Lung (tissue), 12 donors: ENCODE data around the gene RANBP17. TPM values are rescaled to one million over a fixed set of nuclear protein-coding genes. Genes with fewer than 3 reads are reported as not detected.

Source experiments
- ATAC-seq: fragments of 200-7000 bp; cut with Tn5 transposase; one replicate; pipeline ENCODE4 v1.9.1; 2020; ENCODE audit warnings: moderate number of reproducible peaks; ENCODE audit not compliant: insufficient read depth, low FRiP score
- DNase-seq, 3 donors: peaks; one replicate each; pipeline ENCODE4 v3.0.0-alpha.2; 2013 to 2017
- H3K27ac ChIP-seq, 2 donors: one replicate each; pipeline ENCODE4 v1.5.1; 2013; ENCODE audit warnings: mild to moderate bottlenecking in 2 of 2, moderate library complexity in 2 of 2, control low read depth in 1 of 2, inconsistent platforms in 1 of 2, low read depth in 1 of 2, low read length in 1 of 2
- H3K27me3 ChIP-seq, 3 donors: one replicate each; pipeline ENCODE4 v1.5.1; 2013; ENCODE audit warnings: low read length in 2 of 3; ENCODE audit not compliant: control insufficient read depth in 3 of 3, insufficient read depth in 3 of 3
- H3K36me3 ChIP-seq, 4 donors: one replicate each; pipeline ENCODE4 v1.5.1; 2013; ENCODE audit warnings: low read length in 4 of 4, mild to moderate bottlenecking in 1 of 4, moderate library complexity in 1 of 4; ENCODE audit not compliant: control insufficient read depth in 4 of 4, insufficient read depth in 4 of 4
- H3K4me1 ChIP-seq, 5 donors: one replicate each; pipeline ENCODE4 v1.5.1; 2013; ENCODE audit warnings: low read length in 5 of 5, mild to moderate bottlenecking in 2 of 5, moderate library complexity in 1 of 5; ENCODE audit not compliant: control insufficient read depth in 5 of 5, insufficient read depth in 5 of 5
- H3K4me3 ChIP-seq: one replicate; pipeline ENCODE4 v1.5.1; 2013; ENCODE audit warnings: mild to moderate bottlenecking, control low read depth, moderate library complexity
- H3K9ac ChIP-seq, 2 donors: one replicate each; pipeline ENCODE4 v1.5.1; 2013; ENCODE audit warnings: low read length in 2 of 2, control low read depth in 1 of 2; ENCODE audit not compliant: insufficient read depth in 1 of 2
- H3K9me3 ChIP-seq, 4 donors: one replicate each; pipeline ENCODE4 v1.5.1; 2013; ENCODE audit warnings: low read length in 3 of 4, mild to moderate bottlenecking in 1 of 4, moderate library complexity in 1 of 4; ENCODE audit not compliant: control insufficient read depth in 4 of 4, insufficient read depth in 3 of 4
- WGBS, 2 donors: extraction: QIAGEN DNeasy Blood & Tissue Kit; methylation state at CpG; one replicate each; pipeline ENCODE4 v1.1.7; 2013; 5-methylcytosine and 5-hydroxymethylcytosine counted together
- polyA plus RNA-seq, 2 donors: library from polyadenylated mRNA; stranded (reverse); fragments of 200-250 nt; gene quantifications; one replicate each; pipeline ENCODE4 v1.2.1, GENCODE V29; 2013
- total RNA-seq, 2 donors: library from RNA; depleted of rRNA in 1 of 2; stranded (reverse); fragments of >200 nt in 1 of 2; gene quantifications; one replicate each; pipeline ENCODE4 v1.2.1, GENCODE V29; 2014 to 2021
- TF ChIP-seq, protein P1 (sequence below): IDR thresholded peaks from 2 replicates; pipeline ENCODE4 v1.5.1; 2012; ENCODE audit warnings: mild to moderate bottlenecking; ENCODE audit errors: control extremely low read depth, extremely low read depth
- donor health status: control.
- donor health status: control.
- donor health status: Bipolar disorder and iron deficiency.
- donor health status: healthy.
- donor health status: DM: yes; HTN: yes; CAD: no.

Gene RANBP17
- total and polyA plus RNA-seq, 4 donors, result 1.8 to 130 (median 11.0) TPM

DNA sequence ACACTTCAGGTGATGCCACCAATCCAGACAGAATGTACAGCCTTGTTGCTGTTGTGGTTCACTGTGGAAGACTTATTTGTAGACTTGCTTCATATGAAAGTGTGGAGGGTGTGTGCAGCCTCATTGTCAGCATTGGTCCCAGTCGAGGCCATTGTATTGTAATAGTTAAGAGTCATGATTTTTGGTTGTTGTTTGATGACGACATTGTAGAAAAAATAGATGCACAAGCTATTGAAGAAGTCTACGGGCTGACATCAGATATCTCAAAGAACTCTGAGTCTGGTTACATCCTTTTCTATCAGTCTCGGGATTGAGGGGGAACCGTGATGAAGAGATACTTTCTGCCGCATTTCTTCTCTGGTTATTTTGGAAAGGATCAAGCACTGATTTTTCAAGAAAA, 390.9 kb downstream of the RANBP17 start:
- no peak overlapping the region for H3K4me3 ChIP-seq
- no peak for DNase-seq
- H3K27ac ChIP-seq, result no peak overlapping the region
- H3K36me3 ChIP-seq, result peaks cover 0 to 6% (median 0%) of the 10 kb centered on the region in 4 donors
- ATAC-seq, result no peak
- 95 to 97% methylated on average over 6 of the region's 6 CpGs for WGBS, 2 donors
- no peak overlapping the region for H3K9ac ChIP-seq
- TF ChIP-seq, protein P1, sequence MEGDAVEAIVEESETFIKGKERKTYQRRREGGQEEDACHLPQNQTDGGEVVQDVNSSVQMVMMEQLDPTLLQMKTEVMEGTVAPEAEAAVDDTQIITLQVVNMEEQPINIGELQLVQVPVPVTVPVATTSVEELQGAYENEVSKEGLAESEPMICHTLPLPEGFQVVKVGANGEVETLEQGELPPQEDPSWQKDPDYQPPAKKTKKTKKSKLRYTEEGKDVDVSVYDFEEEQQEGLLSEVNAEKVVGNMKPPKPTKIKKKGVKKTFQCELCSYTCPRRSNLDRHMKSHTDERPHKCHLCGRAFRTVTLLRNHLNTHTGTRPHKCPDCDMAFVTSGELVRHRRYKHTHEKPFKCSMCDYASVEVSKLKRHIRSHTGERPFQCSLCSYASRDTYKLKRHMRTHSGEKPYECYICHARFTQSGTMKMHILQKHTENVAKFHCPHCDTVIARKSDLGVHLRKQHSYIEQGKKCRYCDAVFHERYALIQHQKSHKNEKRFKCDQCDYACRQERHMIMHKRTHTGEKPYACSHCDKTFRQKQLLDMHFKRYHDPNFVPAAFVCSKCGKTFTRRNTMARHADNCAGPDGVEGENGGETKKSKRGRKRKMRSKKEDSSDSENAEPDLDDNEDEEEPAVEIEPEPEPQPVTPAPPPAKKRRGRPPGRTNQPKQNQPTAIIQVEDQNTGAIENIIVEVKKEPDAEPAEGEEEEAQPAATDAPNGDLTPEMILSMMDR, result no peak
- H3K9me3 ChIP-seq, result peaks cover 0 to 15% (median 4%) of the 10 kb centered on the region in 4 donors
- H3K27me3 ChIP-seq, result no peaks in the 10 kb centered on the region
- no peaks in the 10 kb centered on the region for H3K4me1 ChIP-seq

DNA sequence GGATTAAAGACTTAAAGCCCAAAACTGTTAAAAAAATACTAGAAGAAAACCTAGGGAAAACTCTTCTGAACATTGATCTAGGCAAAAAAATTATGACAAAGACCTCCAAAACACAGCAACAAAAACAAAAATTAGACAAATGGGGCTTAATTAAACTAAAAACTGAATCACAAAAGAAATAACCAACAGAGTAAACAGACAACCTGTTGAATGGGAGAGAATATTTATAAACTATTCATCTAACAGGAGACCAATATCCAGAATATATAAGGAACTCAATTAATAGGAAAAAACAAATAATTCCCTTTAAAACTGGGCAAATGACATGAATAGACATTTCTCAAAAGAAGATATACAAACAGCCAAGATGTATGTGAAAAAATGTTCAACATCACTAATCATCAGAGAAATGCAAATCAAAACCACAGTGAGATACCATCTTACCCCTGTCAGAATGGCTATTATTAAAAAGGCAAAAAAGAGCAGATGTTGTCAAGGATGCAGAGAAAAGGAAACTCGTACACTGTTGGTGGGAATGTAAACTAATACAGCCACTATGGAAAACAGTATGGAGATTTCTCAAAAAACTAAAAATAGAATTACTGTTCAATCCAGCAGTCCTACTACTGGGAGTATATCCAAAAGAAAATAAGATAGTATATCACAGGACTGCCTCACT, 397.1 kb downstream of the RANBP17 start:
- no peak overlapping the region for H3K4me3 ChIP-seq
- ATAC-seq (no peak), DNase-seq (no peak)
- no peak overlapping the region for H3K9ac ChIP-seq
- 72 to 75% methylated on average over 1 of the region's 1 CpG for WGBS, 2 donors
- no peak overlapping the region for H3K27ac ChIP-seq
- TF ChIP-seq, protein P1, result no peak
- no peaks in the 10 kb centered on the region for H3K4me1 ChIP-seq
- H3K9me3 ChIP-seq, result no peaks in the 10 kb centered on the region
- no peaks in the 10 kb centered on the region for H3K27me3 ChIP-seq
- H3K36me3 ChIP-seq, result no peaks in the 10 kb centered on the region

DNA sequence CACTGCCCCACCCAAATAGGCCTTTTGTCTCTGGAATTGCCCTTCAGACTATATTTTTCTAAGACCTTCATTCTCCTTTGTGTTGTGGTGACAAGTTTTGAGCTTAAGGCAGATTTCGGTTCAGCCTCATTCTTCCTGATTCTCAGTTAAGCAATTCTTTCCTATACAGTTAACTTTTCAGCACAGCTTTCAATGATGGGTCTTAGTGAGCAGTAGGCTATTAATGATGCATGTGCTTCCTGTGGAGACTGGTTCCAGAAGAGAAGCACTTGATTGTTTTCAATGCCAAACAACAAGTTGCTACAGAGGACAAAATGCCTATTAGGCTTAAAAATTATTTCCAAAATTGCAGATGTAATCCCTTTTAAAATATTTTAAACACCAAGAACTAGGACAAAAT, 399.5 kb downstream of the RANBP17 start:
- H3K9me3 ChIP-seq, result no peaks in the 10 kb centered on the region
- no peak overlapping the region for H3K27ac ChIP-seq
- ATAC-seq (no peak), DNase-seq (no peak)
- no peak overlapping the region for H3K4me3 ChIP-seq
- H3K36me3 ChIP-seq, result peaks cover 0 to under 1% (median 0%) of the 10 kb centered on the region in 4 donors
- no peak overlapping the region for H3K9ac ChIP-seq
- TF ChIP-seq, protein P1, result no peak
- no peaks in the 10 kb centered on the region for H3K27me3 ChIP-seq
- WGBS, 2 donors, result 68 to 87% methylated on average over 1 of the region's 1 CpG
- H3K4me1 ChIP-seq, result no peaks in the 10 kb centered on the region

DNA sequence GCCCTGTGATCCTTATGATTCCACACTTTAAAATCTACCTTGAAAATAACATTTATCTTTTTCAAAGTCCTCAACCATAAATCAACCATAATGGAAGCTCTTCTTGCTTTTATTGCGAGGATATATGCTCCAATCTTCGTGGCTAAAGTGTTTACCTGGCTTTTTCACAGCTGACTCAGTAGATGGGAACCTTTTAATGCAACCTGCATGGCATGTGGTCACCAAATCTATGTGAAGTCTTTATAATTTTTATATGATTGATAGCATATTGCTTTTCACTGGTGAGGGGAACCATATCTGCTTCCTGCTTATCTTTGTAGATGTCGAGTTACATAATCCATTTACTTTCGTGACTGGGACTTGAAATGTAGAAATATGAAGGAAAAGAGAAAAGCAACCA, 400.1 kb downstream of the RANBP17 start:
- WGBS, 2 donors, result 89 to 90% methylated on average over 4 of the region's 4 CpGs
- H3K4me3 ChIP-seq, result no peak overlapping the region
- peaks cover 0 to 1% (median 0%) of the 10 kb centered on the region in 4 donors for H3K36me3 ChIP-seq
- H3K27me3 ChIP-seq, result no peaks in the 10 kb centered on the region
- no peak overlapping the region for H3K27ac ChIP-seq
- H3K9ac ChIP-seq, result no peak overlapping the region
- ATAC-seq (no peak), DNase-seq (no peak)
- TF ChIP-seq, protein P1, result no peak
- H3K9me3 ChIP-seq, result no peaks in the 10 kb centered on the region
- no peaks in the 10 kb centered on the region for H3K4me1 ChIP-seq
